NCI-H748 treated with DMSO at 0.1 percent for 48 hours (cell line): ENCODE results near the gene SIDT2.
"Not testable (repeated sequence)": the region's sequence is repeated elsewhere in the genome, so short reads cannot be mapped to it uniquely, and the experiment has no call there.

Experiments
- DNase-seq: peaks from one replicate; lab custom pipeline; 2025; lab: John Stamatoyannopoulos, UW

SIDT2 gene

GRCh38 chr11:117178210-117179034, at the start of gene SIDT2:
SIDT2 (plus strand) TSS chr11:117178743; CDS start chr11:117179264, 521 bp downstream.
- peak; percentile 64 for DNase-seq

- DNase-seq, result not testable (repeated sequence)
These were observed 48.1 kb upstream of the SIDT2 start for GRCh38 chr11:117130396-117130795.

GRCh38 chr11:117130879-117131278, 47.7 kb upstream of the SIDT2 start:
- DNase-seq, result no peak

GRCh38 chr11:117134431-117134830, 44.1 kb upstream of the SIDT2 start:
- DNase-seq, result no peak

- not testable (repeated sequence) for DNase-seq
These were observed 43.6 kb upstream of the SIDT2 start for GRCh38 chr11:117134979-117135378.

- not testable (repeated sequence) for DNase-seq
These were observed 41.1 kb upstream of the SIDT2 start for GRCh38 chr11:117137223-117138086.

GRCh38 chr11:117143390-117143789, 35.2 kb upstream of the SIDT2 start:
- DNase-seq, result no peak

- DNase-seq, result peak; percentile 66
These were observed 34.6 kb upstream of the SIDT2 start, which contains the start of gene PAFAH1B2 for GRCh38 chr11:117143871-117144476. PAFAH1B2 (plus strand) TSS chr11:117144287; CDS start chr11:117152448, 8,161 bp downstream.

DNA sequence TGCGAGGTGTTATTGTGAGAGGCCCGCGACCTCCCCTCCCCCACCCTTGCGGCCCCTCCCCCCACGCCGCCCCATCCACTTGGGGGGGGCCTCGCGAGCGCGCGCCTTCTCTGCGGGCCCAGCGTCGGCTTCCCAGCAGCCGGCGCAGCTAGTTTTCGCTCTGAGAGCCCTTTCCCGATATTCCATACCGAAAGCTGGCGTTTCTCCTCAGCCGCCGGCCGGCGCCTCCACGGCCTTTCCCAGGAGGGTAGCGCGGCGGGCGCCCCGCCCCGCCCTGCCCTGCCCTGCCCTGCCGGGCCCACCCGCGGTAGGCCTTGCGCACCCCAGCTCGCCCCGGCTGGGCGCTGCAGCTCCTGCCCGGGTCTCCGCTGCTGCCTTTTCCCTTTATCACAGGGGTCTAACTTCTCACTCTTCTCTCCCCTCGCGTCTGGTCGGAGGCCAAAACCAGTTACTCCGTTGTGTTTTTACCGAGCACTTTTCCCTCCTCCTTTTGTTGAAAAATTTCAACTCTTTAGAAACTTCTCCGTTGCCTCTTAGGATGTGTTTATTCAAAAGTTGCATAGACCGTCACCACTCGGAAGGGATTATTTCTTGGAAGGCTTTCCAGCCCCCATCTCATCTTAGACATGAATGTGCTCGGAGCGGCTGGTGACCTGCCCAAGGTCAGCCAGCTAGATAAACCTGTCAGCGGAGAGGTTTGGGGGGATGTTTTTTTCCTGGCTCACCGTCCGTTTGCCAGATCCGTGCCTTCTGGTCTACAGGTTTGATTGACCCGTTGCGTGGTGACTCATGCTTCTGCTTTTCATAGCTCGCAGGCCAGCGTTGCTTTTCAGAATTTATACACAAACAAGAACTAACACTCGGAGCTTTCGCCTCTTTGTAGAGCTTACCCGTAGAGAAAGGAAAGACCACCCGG, 33.8 kb upstream of the SIDT2 start:
- DNase-seq, result no peak

GRCh38 chr11:117145393-117145761, 33.2 kb upstream of the SIDT2 start:
- no peak for DNase-seq

- DNase-seq, result no peak
These were observed 32.0 kb upstream of the SIDT2 start for GRCh38 chr11:117146521-117146920.

GRCh38 chr11:117152066-117152465, 26.5 kb upstream of the SIDT2 start:
- DNase-seq, result no peak

DNA sequence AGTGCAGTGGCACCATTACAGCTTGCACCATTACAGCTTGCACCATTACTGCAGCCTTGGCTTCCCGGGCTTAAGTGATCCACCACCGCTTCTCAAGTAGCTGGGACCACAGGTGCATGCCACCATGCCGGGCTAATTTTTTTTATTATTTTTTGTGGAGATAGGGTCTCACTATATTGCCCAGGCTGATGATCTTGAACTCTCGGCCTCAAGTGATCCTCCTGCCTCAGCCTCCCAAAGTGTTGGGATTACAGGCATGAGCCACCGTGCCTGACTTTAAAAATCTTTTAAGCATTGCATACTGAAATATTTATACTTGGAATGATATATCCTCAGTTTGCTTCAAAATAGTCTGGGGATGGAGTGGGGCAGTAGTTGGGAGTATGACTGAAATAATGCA, 24.1 kb upstream of the SIDT2 start:
- DNase-seq, result no peak

DNA sequence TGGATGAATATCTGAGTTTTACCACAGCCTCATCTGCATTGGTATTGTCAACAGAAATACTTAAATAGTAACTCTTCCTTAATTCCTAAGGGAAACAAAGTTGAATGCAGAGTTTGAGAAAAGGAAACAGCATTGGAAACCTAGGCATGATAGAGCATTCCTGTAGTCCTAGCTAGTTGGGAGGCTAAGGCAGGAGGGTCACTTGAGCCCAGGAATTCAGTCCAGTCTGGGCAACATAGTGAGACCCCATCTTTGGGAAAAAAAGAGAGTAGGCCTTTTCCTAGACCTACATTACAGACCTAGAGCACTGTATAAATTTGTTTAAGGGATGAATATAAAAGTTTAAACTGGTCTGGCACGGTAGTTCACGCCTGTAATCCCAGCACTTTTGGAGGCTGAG, 21.0 kb upstream of the SIDT2 start:
- DNase-seq, result no peak

- no peak for DNase-seq
These were observed 18.7 kb upstream of the SIDT2 start for GRCh38 chr11:117159892-117160291.

DNA sequence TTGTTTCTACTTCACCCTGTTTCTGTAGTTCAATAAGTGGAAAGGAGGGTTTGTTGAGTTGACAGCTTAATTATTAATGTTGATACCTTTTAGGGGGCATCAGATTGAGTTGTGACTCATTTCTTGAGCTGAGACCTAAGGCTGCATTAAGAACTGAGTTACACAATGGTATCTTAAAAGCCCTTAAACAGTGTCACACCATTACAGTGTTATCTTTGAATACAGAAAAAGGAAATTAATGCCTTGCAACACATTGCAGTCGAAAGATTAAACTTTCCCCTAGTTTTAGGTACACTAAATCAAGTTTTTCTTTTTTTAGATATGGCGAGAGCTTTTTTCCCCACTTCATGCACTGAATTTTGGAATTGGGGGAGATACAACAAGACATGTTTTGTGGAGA, 17.7 kb upstream of the SIDT2 start:
- no peak for DNase-seq

DNA sequence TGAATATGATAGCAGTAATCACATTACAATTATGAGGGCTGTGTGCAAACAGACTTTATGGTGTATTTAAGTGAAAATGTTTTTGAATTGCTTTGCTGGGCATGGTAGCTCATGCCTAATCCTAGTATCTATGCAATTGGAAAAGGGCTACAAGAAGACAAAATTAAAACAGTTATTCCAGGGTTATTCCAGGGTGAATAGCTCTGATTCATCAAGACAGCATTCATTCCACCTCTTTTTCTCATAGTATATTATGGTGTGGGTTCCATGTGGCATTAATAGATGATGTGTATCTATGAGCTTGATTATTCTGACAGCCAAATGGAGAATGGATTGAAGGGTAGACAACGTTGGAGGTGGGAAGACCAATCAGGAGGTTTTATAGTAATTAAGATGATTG, 12.1 kb upstream of the SIDT2 start:
- no peak for DNase-seq

GRCh38 chr11:117169736-117170135, 8.8 kb upstream of the SIDT2 start:
- DNase-seq, result no peak

DNA sequence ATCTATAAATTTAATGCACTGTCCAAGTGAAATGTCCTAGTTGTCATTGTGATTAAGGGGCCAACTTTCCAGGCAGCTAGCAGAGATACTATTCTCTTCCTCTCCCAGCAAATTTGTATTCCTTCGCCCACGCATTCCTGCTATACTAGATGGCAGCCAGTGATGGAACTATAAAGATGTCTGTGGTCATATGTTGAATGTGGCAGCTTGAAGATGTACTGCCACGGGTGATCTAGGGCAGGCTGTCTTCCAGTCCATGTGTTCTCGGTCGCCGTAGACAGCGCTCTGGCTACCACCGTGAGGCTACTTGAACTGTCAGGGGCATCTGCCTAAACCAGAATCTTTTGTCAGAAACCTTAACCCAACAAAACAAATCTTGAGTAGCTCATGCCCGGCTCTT, 8.3 kb upstream of the SIDT2 start:
- DNase-seq, result no peak

DNA sequence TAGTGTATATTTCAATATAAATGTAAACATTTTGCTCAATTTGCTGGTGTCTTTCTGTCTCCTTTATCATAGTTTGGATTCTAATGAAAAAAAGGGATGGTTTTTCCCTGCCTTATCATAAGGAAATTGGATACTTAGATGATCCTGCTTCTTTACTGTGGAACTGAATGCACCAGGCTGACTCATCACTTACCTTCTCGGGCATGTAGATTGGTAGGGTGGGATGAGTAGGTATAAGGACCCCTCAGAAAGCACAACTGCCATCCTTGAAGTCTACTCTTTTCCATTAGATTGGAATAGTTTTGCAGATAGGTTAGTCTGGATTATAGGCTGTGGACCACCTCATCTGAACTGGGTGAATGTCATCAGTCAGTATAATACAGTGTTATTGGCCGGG, 7.5 kb upstream of the SIDT2 start:
- DNase-seq, result no peak

DNA sequence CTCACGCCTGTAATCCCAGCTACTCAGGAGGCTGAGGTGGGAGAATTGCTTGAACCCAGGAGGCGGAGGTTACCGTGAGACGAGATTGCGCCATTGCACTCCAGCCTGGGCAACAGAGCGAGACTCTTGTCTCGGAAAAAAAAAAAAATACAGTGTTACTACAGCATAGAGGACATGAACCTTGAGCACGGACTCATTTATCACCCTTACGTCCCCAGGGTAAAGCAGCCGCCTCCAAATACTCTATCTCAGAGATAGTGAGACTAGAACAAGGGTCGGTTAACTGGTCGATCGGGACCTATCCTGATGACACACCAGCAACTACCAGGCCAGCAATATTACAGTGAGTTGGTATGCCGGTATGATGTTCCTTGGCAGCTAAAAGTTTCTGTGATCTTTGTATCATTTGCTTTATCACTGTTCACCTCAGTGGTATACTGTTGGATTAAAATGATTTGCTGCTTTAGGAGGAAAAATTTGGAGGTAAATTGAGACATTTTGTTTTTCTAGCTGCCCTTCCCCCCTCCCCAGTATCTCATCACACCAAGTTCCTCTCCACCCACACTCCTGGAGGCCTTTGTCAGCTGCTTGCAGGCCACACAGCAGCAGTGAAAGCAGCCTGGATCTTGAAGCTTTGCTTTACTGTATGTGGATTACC, 7.0 kb upstream of the SIDT2 start:
- no peak for DNase-seq
